Measurements from ENCODE around the gene BICRAL. TPM values are rescaled to one million over a fixed set of nuclear protein-coding genes. Genes with fewer than 3 reads are reported as not detected.
"Not testable (repeated sequence)": the region's sequence is repeated elsewhere in the genome, so short reads cannot be mapped to it uniquely, and the experiment has no call there.

BICRAL gene
- total RNA-seq, 1 donor from 2014 or later: 20.7 TPM

GRCh38 chr6:42870145-42870936 is 88.5 kb downstream of the BICRAL start:
- intact Hi-C loops (cut with DNase I): no loop called here
- Histone ChIP-seq H3K36me3 (peaks cover 28% of the 10 kb centered on the region), H3K27me3 (ENCODE audit: low read depth) (no peaks in the 10 kb centered on the region), H3K4me1 (no peaks in the 10 kb centered on the region), H3K4me3 (no peak overlapping the region), H3K9me3 (no peaks in the 10 kb centered on the region), H3K27ac (no peak overlapping the region)
- ATAC-seq (no peak), DNase-seq (no peak)
- TF ChIP-seq, protein P1, sequence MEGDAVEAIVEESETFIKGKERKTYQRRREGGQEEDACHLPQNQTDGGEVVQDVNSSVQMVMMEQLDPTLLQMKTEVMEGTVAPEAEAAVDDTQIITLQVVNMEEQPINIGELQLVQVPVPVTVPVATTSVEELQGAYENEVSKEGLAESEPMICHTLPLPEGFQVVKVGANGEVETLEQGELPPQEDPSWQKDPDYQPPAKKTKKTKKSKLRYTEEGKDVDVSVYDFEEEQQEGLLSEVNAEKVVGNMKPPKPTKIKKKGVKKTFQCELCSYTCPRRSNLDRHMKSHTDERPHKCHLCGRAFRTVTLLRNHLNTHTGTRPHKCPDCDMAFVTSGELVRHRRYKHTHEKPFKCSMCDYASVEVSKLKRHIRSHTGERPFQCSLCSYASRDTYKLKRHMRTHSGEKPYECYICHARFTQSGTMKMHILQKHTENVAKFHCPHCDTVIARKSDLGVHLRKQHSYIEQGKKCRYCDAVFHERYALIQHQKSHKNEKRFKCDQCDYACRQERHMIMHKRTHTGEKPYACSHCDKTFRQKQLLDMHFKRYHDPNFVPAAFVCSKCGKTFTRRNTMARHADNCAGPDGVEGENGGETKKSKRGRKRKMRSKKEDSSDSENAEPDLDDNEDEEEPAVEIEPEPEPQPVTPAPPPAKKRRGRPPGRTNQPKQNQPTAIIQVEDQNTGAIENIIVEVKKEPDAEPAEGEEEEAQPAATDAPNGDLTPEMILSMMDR (IDR thresholded peaks at IDR 0.05): no peak

GRCh38 chr6:42871711-42872110 is 89.9 kb downstream of the BICRAL start:
- no peaks in the 10 kb centered on the region for H3K27me3 ChIP-seq (ENCODE audit: low read depth)
- TF ChIP-seq, protein P1 (IDR thresholded peaks at IDR 0.05): no peak
- H3K27ac ChIP-seq: no peak overlapping the region
- no peak overlapping the region for H3K4me3 ChIP-seq
- ATAC-seq: no peak
- peaks cover 15% of the 10 kb centered on the region for H3K36me3 ChIP-seq
- no peaks in the 10 kb centered on the region for H3K4me1 ChIP-seq
- intact Hi-C loops (cut with DNase I): no loop called here
- DNase-seq: no peak
- H3K9me3 ChIP-seq: no peaks in the 10 kb centered on the region

GRCh38 chr6:42873313-42873712 is 91.5 kb downstream of the BICRAL start:
- DNase-seq (no peak), ATAC-seq (no peak)
- Histone ChIP-seq H3K4me3 (no peak overlapping the region), H3K36me3 (no peaks in the 10 kb centered on the region), H3K9me3 (no peaks in the 10 kb centered on the region), H3K27ac (no peak overlapping the region), H3K27me3 (ENCODE audit: low read depth) (no peaks in the 10 kb centered on the region), H3K4me1 (peaks cover 5% of the 10 kb centered on the region)
- intact Hi-C loops (cut with DNase I): no loop called here
- TF ChIP-seq, protein P1 (IDR thresholded peaks at IDR 0.05): no peak

DNA sequence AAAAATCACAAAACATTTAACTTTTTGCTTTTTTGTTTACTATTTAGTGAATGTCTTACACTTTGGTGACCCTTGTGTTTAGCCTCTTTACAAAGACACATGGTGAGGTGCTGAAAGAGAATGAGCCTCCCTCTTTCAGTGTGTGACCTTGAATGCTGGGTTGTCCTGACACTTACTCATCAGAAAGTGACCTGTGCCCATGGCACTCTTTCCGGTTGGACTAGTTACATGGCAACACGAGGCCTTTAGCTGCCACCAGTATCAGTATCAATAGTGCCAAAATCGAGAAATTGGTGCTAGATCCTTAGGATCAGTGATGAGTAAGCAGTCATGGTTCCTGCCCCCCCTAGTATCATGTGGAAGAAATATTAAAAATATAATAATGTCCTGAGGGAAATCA is 95.8 kb downstream of the BICRAL start:
- Histone ChIP-seq H3K4me1 (peaks cover 20% of the 10 kb centered on the region), H3K4me3 (no peak overlapping the region), H3K9me3 (no peaks in the 10 kb centered on the region), H3K27me3 (ENCODE audit: low read depth) (no peaks in the 10 kb centered on the region), H3K36me3 (peaks cover 17% of the 10 kb centered on the region), H3K27ac (no peak overlapping the region)
- DNase-seq (no peak), ATAC-seq (no peak)
- TF ChIP-seq, protein P1 (IDR thresholded peaks at IDR 0.05): no peak
- intact Hi-C loops (cut with DNase I): no loop called here

DNA sequence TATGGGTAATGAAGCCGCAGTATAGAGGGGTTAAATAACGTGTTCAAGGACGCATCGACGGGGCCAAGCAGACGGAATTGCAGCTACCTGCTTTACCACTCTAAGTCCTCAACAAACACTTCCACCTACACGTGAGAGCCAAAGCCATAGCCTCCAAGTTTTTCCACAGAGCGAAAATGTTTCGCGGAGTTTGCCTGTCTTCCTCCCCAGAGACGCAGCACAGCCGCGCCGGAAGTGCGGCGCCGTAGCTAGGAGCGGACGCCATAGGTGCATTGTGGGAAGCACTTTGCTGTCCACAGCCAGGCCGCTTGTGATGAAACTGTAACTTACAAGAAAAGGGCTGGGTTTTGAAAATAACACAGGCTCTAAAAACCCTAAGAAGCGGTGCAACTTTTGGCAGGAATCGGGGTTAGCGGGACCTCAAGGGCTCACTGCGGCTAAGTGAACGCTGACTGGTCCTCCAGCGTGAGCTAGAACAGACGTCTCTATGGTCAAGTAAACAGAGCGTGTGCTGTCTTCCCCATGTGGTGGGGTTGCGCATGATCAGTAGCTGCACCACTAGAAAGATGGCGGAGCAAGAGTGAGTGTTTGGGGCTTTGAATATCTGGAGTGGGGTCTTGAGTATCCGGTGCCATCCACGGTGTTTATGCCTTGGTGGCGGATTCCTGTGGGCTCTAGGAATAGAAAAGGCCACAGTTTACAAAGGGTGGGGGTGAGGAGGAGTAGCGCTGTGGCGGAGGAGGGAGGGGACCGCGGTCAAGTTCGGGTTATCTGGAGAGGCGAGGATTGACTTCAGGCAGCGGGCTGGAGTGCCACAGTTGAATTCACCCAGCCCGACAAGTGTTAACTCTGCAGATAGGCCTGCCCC is 97.8 kb downstream of the BICRAL start, which contains the start of gene RPL7L1:
Gene RPL7L1, plus strand, starts transcription at position 245 of the 868 bp plus-strand sequence. Its CDS starts 295 bp downstream, at position 540.
- Histone ChIP-seq H3K36me3 (peaks cover 36% of the 10 kb centered on the region), H3K27me3 (ENCODE audit: low read depth) (no peaks in the 10 kb centered on the region), H3K9me3 (no peaks in the 10 kb centered on the region), H3K27ac (peak within 1 kb of the TSS; percentile 88), H3K4me3 (peak within 1 kb of the TSS; percentile 75), H3K4me1 (peaks cover 20% of the 10 kb centered on the region)
- ATAC-seq: peak; percentile 97 to 99
- TF ChIP-seq, protein P1 (IDR thresholded peaks at IDR 0.05): no peak
- DNase-seq: peak; percentile 85
- intact Hi-C loops (cut with DNase I): no loop called here

DNA sequence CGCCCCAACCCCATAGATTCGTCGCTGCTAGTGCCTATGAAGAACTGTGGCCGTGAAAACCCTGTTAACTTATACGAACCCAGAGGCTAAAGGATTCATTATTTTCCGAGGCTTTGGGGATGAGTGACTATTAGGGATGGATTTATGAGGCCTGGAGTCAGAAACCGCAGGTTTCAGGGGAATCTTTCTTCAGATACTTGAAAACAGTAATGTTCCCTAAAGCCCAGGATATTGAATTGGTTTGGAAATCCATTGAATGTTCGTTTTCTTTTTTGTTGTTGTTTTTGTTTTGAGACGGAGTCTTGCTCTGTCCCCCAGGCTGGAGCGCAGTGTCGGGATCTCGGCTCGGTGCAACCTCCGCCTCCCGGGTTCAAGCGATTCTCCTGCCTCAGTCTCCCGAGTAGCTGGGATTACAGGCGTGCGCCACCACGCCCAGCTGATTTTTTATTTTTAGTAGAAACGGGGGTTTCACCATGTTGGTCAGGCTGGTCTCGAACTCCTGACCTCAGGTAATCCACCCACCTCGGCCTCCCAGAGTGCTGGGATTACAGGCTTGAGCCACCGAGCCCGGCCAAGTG is 98.5 kb downstream of the BICRAL start:
- not testable (repeated sequence) for ATAC-seq

DNA sequence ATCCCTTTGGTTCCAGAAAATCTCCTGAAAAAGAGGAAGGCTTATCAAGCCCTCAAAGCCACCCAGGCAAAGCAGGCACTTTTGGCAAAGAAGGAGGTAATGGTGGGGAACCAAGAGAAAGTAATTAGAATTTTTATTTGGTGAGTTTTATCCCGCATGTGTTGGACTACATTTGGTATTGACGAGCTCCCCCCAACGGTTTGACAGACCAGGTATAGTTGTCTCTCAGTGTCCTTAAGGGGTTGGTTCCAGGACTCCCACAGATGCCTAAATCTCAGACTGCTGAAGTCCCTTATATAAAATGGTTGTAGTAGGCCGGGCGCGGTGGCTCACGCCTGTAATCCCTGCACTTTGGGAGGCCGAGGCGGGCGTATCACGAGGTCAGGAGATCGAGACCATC is 99.0 kb downstream of the BICRAL start:
- Histone ChIP-seq H3K27ac (peak overlapping the region; percentile 88), H3K36me3 (peaks cover 48% of the 10 kb centered on the region), H3K4me3 (peak overlapping the region; percentile 75), H3K4me1 (peaks cover 24% of the 10 kb centered on the region)
- H3K9me3 ChIP-seq; ATAC-seq; H3K27me3 ChIP-seq (ENCODE audit: low read depth); DNase-seq; intact Hi-C loops (cut with DNase I): not testable (repeated sequence)

More for the DNA sequence above, 98.5 kb downstream of the BICRAL start:
- Histone ChIP-seq H3K36me3 (peaks cover 43% of the 10 kb centered on the region), H3K4me1 (peaks cover 24% of the 10 kb centered on the region), H3K27ac (peak overlapping the region; percentile 88), H3K4me3 (peak overlapping the region; percentile 75)
- intact Hi-C loops (cut with DNase I); H3K9me3 ChIP-seq; DNase-seq; H3K27me3 ChIP-seq (ENCODE audit: low read depth): not testable (repeated sequence)

Data from lower lobe of right lung (tissue), 2 donors.